Tibial artery (tissue), 4 donors: ENCODE measurements around the gene MIPEP.

ENCODE experiments used
- DNase-seq, 2 donors: peaks; one replicate each; pipeline ENCODE4 v3.0.0-alpha.2; 2019
- H3K27ac ChIP-seq, 2 donors: fragments of 200-600 bp; sonication (generic) in 1 of 2; 1 replicate in 1 of 2; 2 replicates in 1 of 2; pipeline ENCODE4 v1.5.1; 2018 to 2019; ENCODE audit warnings: mild to moderate bottlenecking in 1 of 2
- H3K27me3 ChIP-seq, 2 donors: fragments of 200-600 bp; sonication (generic) in 1 of 2; one replicate each; pipeline versions ENCODE4 v1.5.1 to v1.6.0; 2016 to 2019
- H3K36me3 ChIP-seq, 3 donors: fragments of 200-600 bp; sonication (generic) in 2 of 3; one replicate each; pipeline ENCODE4 v1.5.1; 2016 to 2019; ENCODE audit warnings: mild to moderate bottlenecking in 2 of 3
- H3K4me1 ChIP-seq, 4 donors: fragments of 200-600 bp; sonication (generic) in 2 of 4; 1 replicate in 3 of 4; 2 replicates in 1 of 4; pipeline ENCODE4 v1.5.1; 2016 to 2019
- H3K4me3 ChIP-seq, 2 donors: fragments of 200-600 bp; sonication (generic) in 1 of 2; 1 replicate in 1 of 2; 2 replicates in 1 of 2; pipeline ENCODE4 v1.5.1; 2018 to 2019; ENCODE audit warnings: mild to moderate bottlenecking in 2 of 2
- H3K9me3 ChIP-seq, 3 donors: fragments of 200-600 bp; sonication (generic) in 1 of 3; one replicate each; pipeline ENCODE4 v1.5.1; 2016 to 2019
- CTCF ChIP-seq, 2 experiments: fragments of 200-600 bp in 1 of 2; fragments of 450-650 bp in 1 of 2; IDR thresholded peaks; one replicate each; pipeline ENCODE4 v1.5.1; 2017 to 2019; ENCODE audit warnings: antibody characterized with exemption in 2 of 2, mild to moderate bottlenecking in 1 of 2, moderate library complexity in 1 of 2
- intact Hi-C: fragments of 100-400 bp; cut with DNase I; formaldehyde crosslinking; loops from one replicate; pipeline ENCODE4 v1.15.0; 2023; ENCODE audit warnings: low total_unique reads

MIPEP gene

GRCh38 chr13:23703246-23703860 is 185.8 kb downstream of the MIPEP start:
- DNase-seq = peak in 1 of 2 donors; percentile 47
- Histone ChIP-seq H3K4me3 (no peak overlapping the region), H3K4me1 (peaks cover 0 to 5% (median 0%) of the 10 kb centered on the region in 4 donors), H3K27me3 (no peaks in the 10 kb centered on the region), H3K9me3 (no peaks in the 10 kb centered on the region), H3K36me3 (no peaks in the 10 kb centered on the region), H3K27ac (peak overlapping the region in 1 of 2 donors; percentile 24)
- intact Hi-C loops = no loop called here
- TF ChIP-seq CTCF (IDR thresholded peaks at IDR 0.05) = no peak

GRCh38 chr13:23701636-23702035 is 187.6 kb downstream of the MIPEP start:
- Histone ChIP-seq H3K27ac (peak overlapping the region in 1 of 2 donors; percentile 15), H3K27me3 (no peaks in the 10 kb centered on the region), H3K4me3 (no peak overlapping the region), H3K4me1 (peaks cover 0 to 5% (median 0%) of the 10 kb centered on the region in 4 donors), H3K36me3 (no peaks in the 10 kb centered on the region), H3K9me3 (no peaks in the 10 kb centered on the region)
- peak; percentile 93 for DNase-seq
- intact Hi-C loops = no loop called here
- no peak for TF ChIP-seq CTCF (IDR thresholded peaks at IDR 0.05)

- Histone ChIP-seq H3K27ac (peak overlapping the region in 1 of 2 donors; percentile 19), H3K9me3 (no peaks in the 10 kb centered on the region), H3K4me3 (no peak overlapping the region), H3K4me1 (peaks cover 0 to 5% (median 0%) of the 10 kb centered on the region in 4 donors), H3K36me3 (no peaks in the 10 kb centered on the region), H3K27me3 (no peaks in the 10 kb centered on the region)
- intact Hi-C loops = no loop called here
- no peak for TF ChIP-seq CTCF (IDR thresholded peaks at IDR 0.05)
- no peak for DNase-seq
These were observed 188.0 kb downstream of the MIPEP start for GRCh38 chr13:23701186-23701585.

GRCh38 chr13:23699271-23699670 is 189.9 kb downstream of the MIPEP start:
- Histone ChIP-seq H3K4me1 (peaks cover 0 to 5% (median 0%) of the 10 kb centered on the region in 4 donors), H3K4me3 (no peak overlapping the region), H3K27me3 (peaks cover 0 to 10% of the 10 kb centered on the region in 2 donors), H3K9me3 (no peaks in the 10 kb centered on the region), H3K27ac (no peak overlapping the region), H3K36me3 (no peaks in the 10 kb centered on the region)
- no peak for TF ChIP-seq CTCF (IDR thresholded peaks at IDR 0.05)
- no peak for DNase-seq
- intact Hi-C loops = no loop called here

- Histone ChIP-seq H3K9me3 (no peaks in the 10 kb centered on the region), H3K4me1 (peaks cover 0 to 5% (median 0%) of the 10 kb centered on the region in 4 donors), H3K36me3 (no peaks in the 10 kb centered on the region), H3K27me3 (peaks cover 0 to 10% of the 10 kb centered on the region in 2 donors), H3K27ac (no peak overlapping the region), H3K4me3 (no peak overlapping the region)
- DNase-seq = no peak
- intact Hi-C loops = no loop called here
- TF ChIP-seq CTCF (IDR thresholded peaks at IDR 0.05) = no peak
These were observed 191.4 kb downstream of the MIPEP start for GRCh38 chr13:23697772-23698313.
